ENCODE data around the gene NTN3. TPM values are rescaled to one million over a fixed set of nuclear protein-coding genes. Genes with fewer than 3 reads are reported as not detected.
"Not testable (repeated sequence)": the region's sequence is repeated elsewhere in the genome, so short reads cannot be mapped to it uniquely, and the experiment has no call there.

The NTN3 gene
- total and polyA plus RNA-seq, 10 donors = 0.03 to 0.28 (median 0.13) TPM; not detected in 5

DNA sequence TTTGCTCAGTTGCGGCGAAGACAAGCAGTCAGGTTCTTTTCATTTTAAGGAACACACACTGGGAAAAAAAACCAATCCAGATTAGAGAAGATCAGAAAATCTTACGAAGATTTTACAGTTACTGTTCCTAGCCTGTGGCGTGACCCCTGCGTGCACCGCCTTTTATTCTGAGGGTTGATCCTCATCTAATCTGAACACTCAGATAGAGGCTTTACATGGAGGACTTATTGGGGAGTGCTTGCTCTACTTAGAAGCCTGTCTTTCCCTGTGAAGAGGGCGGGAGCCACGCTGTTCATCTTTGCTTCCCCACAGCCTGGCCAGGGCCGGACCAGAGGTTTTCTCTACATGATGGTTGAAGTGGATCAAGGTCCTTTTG, 5.2 kb downstream of the NTN3 start:
- TF ChIP-seq POLR2A (IDR thresholded peaks at IDR 0.05) (no peak), POLR2AphosphoS5 (IDR thresholded peaks at IDR 0.05) (no peak)
- TF ChIP-seq, protein P1, sequence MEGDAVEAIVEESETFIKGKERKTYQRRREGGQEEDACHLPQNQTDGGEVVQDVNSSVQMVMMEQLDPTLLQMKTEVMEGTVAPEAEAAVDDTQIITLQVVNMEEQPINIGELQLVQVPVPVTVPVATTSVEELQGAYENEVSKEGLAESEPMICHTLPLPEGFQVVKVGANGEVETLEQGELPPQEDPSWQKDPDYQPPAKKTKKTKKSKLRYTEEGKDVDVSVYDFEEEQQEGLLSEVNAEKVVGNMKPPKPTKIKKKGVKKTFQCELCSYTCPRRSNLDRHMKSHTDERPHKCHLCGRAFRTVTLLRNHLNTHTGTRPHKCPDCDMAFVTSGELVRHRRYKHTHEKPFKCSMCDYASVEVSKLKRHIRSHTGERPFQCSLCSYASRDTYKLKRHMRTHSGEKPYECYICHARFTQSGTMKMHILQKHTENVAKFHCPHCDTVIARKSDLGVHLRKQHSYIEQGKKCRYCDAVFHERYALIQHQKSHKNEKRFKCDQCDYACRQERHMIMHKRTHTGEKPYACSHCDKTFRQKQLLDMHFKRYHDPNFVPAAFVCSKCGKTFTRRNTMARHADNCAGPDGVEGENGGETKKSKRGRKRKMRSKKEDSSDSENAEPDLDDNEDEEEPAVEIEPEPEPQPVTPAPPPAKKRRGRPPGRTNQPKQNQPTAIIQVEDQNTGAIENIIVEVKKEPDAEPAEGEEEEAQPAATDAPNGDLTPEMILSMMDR (IDR thresholded peaks at IDR 0.05 in 8 of 11, conservative IDR thresholded peaks at IDR 0.05 in 3 of 11) = no peak
- intact Hi-C loops (cut with DNase I; ENCODE audit: low total_unique reads) = no loop called here

DNA sequence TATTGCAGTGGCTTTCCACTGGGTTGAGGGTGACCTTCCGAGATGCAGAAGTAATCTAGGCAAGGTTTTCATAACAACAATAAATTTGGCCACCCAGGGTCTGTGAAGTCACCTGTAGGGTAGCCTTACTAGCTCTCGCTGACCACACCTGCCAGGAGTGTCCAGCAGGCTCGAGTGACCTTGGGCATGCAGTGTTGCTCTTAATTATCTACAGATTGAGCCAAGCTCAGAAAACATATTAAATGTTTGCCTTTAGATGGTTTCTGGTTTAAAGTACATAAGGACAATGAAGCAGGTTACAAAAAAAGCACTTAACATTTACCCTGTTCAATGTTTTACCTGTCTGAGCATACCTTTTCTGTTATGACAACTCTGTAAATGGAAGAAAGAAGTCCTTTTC, 5.6 kb downstream of the NTN3 start:
- TF ChIP-seq POLR2AphosphoS5 (IDR thresholded peaks at IDR 0.05) (no peak), POLR2A (IDR thresholded peaks at IDR 0.05) (no peak)
- TF ChIP-seq, protein P1 (IDR thresholded peaks at IDR 0.05 in 8 of 11, conservative IDR thresholded peaks at IDR 0.05 in 3 of 11) = no peak
- H3K27me3 ChIP-seq (replicated peaks in 1 of 7) = peaks cover 0 to 27% (median 20%) of the 10 kb centered on the region in 7 donors
- no peaks in the 10 kb centered on the region for H3K9me3 ChIP-seq
- H3K27ac ChIP-seq = no peak overlapping the region
- H3K36me3 ChIP-seq = peaks cover 0 to 13% (median 0%) of the 10 kb centered on the region in 6 donors
- peaks cover 7 to 52% (median 35%) of the 10 kb centered on the region in 6 donors for H3K4me1 ChIP-seq
- DNase-seq = no peak
- intact Hi-C loops (cut with DNase I; ENCODE audit: low total_unique reads) = no loop called here
- no peak overlapping the region for H3K4me3 ChIP-seq
- 83 to 94% (median 89%) methylated on average over 3 of the region's 3 CpGs for WGBS, 5 donors

More for the DNA sequence above, 5.2 kb downstream of the NTN3 start:
- 92 to 93% (median 93%) methylated on average over 9 of the region's 9 CpGs for WGBS, 5 donors
- Histone ChIP-seq H3K27ac (no peak overlapping the region), H3K4me1 (peaks cover 7 to 56% (median 39%) of the 10 kb centered on the region in 6 donors), H3K4me3 (peak overlapping the region in 1 of 8 donors; percentile 93), H3K36me3 (peaks cover 0 to 13% (median 0%) of the 10 kb centered on the region in 6 donors), H3K27me3 (replicated peaks in 1 of 7) (peaks cover 0 to 31% (median 24%) of the 10 kb centered on the region in 7 donors), H3K9me3 (no peaks in the 10 kb centered on the region)
- no peak for DNase-seq

DNA sequence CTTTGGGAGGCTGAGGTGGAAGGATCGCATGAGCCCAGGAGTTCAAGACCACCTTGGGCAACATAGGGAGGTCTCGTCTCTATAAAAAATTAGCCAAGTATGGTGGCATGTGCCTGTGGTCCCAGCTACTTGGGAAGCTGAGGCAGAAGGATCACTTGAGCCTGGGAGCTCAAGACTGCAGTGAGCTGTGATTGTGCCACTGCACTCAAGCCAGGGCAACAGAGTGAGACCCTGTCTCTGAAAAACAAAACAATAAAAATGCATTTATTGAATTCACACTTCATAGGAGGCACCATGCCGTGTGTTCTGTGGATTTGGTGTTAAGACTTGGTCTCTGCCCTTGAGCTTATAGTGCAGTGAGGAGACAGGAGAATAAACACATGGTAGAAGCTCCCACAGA, 6.2 kb downstream of the NTN3 start:
- TF ChIP-seq, protein P1 (IDR thresholded peaks at IDR 0.05 in 8 of 11, conservative IDR thresholded peaks at IDR 0.05 in 3 of 11) = no peak
- TF ChIP-seq POLR2A (IDR thresholded peaks at IDR 0.05) = no peak
- no peak for TF ChIP-seq POLR2AphosphoS5 (IDR thresholded peaks at IDR 0.05)
- intact Hi-C loops (cut with DNase I; ENCODE audit: low total_unique reads) = no loop called here
- no peak overlapping the region for H3K27ac ChIP-seq

DNA sequence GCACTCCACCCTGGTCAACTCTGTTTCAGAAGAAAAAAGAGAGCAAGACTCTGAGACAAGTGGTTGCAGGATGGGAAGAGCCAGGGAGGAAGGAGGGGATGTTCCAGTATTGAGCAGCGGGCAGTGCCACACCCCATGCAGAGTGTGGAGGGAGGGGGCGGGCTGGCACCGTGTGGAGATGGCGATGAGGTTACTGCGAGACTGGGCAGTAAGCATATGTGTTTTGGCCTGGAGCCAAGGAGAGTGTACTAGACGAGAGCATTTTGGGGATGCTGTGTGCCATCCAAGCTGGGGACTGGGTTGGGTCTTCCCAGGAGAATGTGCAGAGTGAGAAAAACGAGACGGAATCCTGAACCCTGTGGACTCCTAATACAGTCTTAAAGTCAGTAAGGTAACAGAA, 7.2 kb downstream of the NTN3 start:
- peaks cover 7 to 50% (median 24%) of the 10 kb centered on the region in 6 donors for H3K4me1 ChIP-seq
- intact Hi-C loops (cut with DNase I; ENCODE audit: low total_unique reads) = no loop called here

More for the DNA sequence above, 6.2 kb downstream of the NTN3 start:
- DNase-seq = no peak
- H3K4me1 ChIP-seq = peaks cover 7 to 50% (median 29%) of the 10 kb centered on the region in 6 donors
- no peaks in the 10 kb centered on the region for H3K9me3 ChIP-seq
- H3K4me3 ChIP-seq = no peak overlapping the region
- H3K27me3 ChIP-seq (replicated peaks in 1 of 7) = peaks cover 0 to 21% (median 14%) of the 10 kb centered on the region in 7 donors
- H3K36me3 ChIP-seq = peaks cover 0 to 13% (median 0%) of the 10 kb centered on the region in 6 donors
- WGBS, 5 donors = 94 to 98% (median 97%) methylated on average over 3 of the region's 3 CpGs

DNA sequence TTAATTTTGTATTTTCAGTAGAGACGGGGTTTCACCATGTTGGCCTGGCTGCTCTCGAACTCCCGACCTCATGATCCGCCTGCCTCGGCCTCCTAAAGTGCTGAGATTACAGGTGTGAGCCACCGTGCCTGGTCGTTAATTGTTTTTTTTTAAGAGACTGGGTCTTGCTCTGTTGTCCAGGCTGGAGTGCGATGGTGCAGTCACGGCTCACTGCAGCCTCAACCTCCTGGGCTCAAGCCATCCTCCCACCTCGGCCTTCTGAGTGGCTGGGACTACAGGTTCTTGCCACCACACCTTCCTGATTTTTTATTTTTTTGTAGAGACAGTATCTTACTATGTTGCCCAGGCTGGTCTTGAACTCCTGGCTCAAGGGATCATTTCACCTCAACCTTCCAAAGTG, 8.9 kb downstream of the NTN3 start:
- 92 to 98% (median 94%) methylated on average over 10 of the region's 10 CpGs for WGBS, 5 donors
- Histone ChIP-seq H3K36me3 (peaks cover 0 to 13% (median 0%) of the 10 kb centered on the region in 6 donors), H3K4me1 (peaks cover 4 to 51% (median 12%) of the 10 kb centered on the region in 6 donors)
- intact Hi-C loops (cut with DNase I; ENCODE audit: low total_unique reads); DNase-seq; H3K9me3 ChIP-seq; H3K27ac ChIP-seq; H3K4me3 ChIP-seq; H3K27me3 ChIP-seq (replicated peaks in 1 of 7): not testable (repeated sequence)

More for the DNA sequence above, 7.2 kb downstream of the NTN3 start:
- DNase-seq = no peak
- peaks cover 0 to 12% (median 4%) of the 10 kb centered on the region in 7 donors for H3K27me3 ChIP-seq (replicated peaks in 1 of 7)
- H3K27ac ChIP-seq = no peak overlapping the region
- 74 to 86% (median 80%) methylated on average over 8 of the region's 8 CpGs for WGBS, 5 donors
- H3K36me3 ChIP-seq = peaks cover 0 to 13% (median 0%) of the 10 kb centered on the region in 6 donors
- TF ChIP-seq, protein P1 (IDR thresholded peaks at IDR 0.05 in 8 of 11, conservative IDR thresholded peaks at IDR 0.05 in 3 of 11) = no peak
- TF ChIP-seq POLR2A (IDR thresholded peaks at IDR 0.05) (no peak), POLR2AphosphoS5 (IDR thresholded peaks at IDR 0.05) (no peak)
- H3K4me3 ChIP-seq = no peak overlapping the region
- H3K9me3 ChIP-seq = no peaks in the 10 kb centered on the region
